ACHN (cell line): ENCODE data around the gene SPATA31D4.
"Not testable (repeated sequence)": the region's sequence is repeated elsewhere in the genome, so short reads cannot be mapped to it uniquely, and the experiment has no call there.

Experiments used
- DNase-seq: peaks from one replicate; pipeline ENCODE4 v3.0.0-alpha.2; 2015
- in situ Hi-C: cut with HindIII; loops from 2 replicates; pipeline ENCODE4 v1.10.0; 2017; ENCODE audit warnings: low sequenced_read_pairs, low pct_ligation_motif_present, low pct_unique_long_range_greater_than_20kb

The SPATA31D4 gene

GRCh38 chr9:81948650-81949049 lies 20.4 kb downstream of the SPATA31D4 start:
- DNase-seq, in situ Hi-C loops: not testable (repeated sequence)

GRCh38 chr9:81953096-81953495 lies 24.9 kb downstream of the SPATA31D4 start:
- no peak for DNase-seq
- in situ Hi-C loops, result no loop called here

- in situ Hi-C loops, result no loop called here
These were observed 27.4 kb downstream of the SPATA31D4 start for GRCh38 chr9:81955625-81956024.

GRCh38 chr9:81964218-81965171 lies 36.3 kb downstream of the SPATA31D4 start:
- in situ Hi-C loops, result no loop called here

More at GRCh38 chr9:81955625-81956024, 27.4 kb downstream of the SPATA31D4 start:
- DNase-seq, result no peak

GRCh38 chr9:81968026-81968425 lies 39.8 kb downstream of the SPATA31D4 start:
- DNase-seq, result no peak
- in situ Hi-C loops, result no loop called here

More at GRCh38 chr9:81964218-81965171, 36.3 kb downstream of the SPATA31D4 start:
- DNase-seq, result no peak

- in situ Hi-C loops, result no loop called here
- no peak for DNase-seq
These were observed 41.7 kb downstream of the SPATA31D4 start for GRCh38 chr9:81969971-81970370.

GRCh38 chr9:81971727-81972126 lies 43.5 kb downstream of the SPATA31D4 start:
- in situ Hi-C loops, result no loop called here
- DNase-seq, result no peak

GRCh38 chr9:81974764-81975163 lies 46.5 kb downstream of the SPATA31D4 start:
- in situ Hi-C loops, result no loop called here
- DNase-seq, result no peak

- no peak for DNase-seq
- in situ Hi-C loops, result no loop called here
These were observed 48.1 kb downstream of the SPATA31D4 start for GRCh38 chr9:81976351-81976750.

GRCh38 chr9:81979196-81979595 lies 51.0 kb downstream of the SPATA31D4 start:
- no peak for DNase-seq
- in situ Hi-C loops, result no loop called here

GRCh38 chr9:81980568-81980967 lies 52.3 kb downstream of the SPATA31D4 start:
- in situ Hi-C loops, result no loop called here
- no peak for DNase-seq

GRCh38 chr9:81981883-81982282 lies 53.7 kb downstream of the SPATA31D4 start:
- in situ Hi-C loops, result no loop called here

More at GRCh38 chr9:81981883-81982282, 53.7 kb downstream of the SPATA31D4 start:
- no peak for DNase-seq
